Fibroblast of skin of right quadriceps (primary cell): ENCODE data around the gene STRAP.
"Not testable (repeated sequence)": the region's sequence is repeated elsewhere in the genome, so short reads cannot be mapped to it uniquely, and the experiment has no call there.

Source experiments
- DNase-seq: peaks from one replicate; pipeline ENCODE4 v3.0.0-alpha.2; 2013

STRAP gene

DNA sequence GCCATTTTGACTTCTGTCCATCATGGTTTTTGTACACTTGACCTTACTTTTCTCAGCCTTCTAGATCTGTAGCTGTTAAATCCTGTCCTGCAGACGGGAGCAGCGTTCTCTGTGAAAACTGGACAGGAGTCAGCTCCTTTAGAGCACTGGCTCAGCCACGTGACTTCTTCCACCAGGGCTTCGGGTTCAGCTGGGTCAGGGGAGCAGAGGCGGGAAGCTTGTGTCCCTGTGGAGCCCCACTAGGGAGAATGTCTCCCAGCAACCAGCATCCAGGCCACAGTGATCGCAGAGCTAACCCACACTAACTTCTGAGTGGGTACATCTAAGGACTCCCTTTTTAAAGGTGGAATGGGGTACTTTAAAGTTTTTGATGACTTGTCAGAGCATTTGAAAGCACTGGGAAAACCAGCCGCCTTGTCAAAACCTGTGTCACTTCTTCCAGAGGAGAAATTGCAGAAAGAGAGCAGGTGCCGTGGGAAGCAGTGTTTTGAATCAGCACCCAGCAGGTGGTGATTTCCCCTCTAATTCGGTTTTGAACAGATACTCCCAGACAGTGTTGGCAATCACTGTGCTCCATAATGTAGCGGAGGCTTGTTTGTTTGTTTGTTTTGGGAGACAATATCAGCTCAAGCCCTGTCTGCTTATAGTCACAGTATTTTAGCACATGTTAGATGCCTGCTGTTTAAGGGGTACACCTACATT, 46.8 kb downstream of the STRAP start:
- DNase-seq, result no peak

DNA sequence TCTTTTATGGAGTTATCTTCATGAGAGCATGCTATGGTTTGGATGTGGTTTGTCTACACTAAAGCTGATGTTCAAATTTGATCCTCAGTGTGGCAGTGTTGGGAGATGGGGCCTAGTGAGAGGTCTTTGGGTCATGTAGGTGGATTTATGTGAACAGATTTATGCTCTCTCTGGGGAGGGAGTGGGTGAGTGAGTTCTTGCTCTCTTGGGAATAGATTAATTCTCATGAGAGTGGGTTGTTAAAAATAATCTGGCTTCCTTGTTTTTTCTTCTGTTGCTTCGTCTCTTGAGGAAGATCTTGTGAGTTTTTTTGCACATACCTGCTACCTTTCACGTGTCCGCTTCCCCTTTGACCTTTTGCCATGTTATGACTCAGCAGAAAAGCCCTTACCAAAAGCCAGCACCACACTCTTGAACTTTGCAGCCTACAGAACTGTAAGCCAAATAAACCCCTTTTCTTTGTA, 49.4 kb downstream of the STRAP start:
- DNase-seq, result peak; percentile 22

DNA sequence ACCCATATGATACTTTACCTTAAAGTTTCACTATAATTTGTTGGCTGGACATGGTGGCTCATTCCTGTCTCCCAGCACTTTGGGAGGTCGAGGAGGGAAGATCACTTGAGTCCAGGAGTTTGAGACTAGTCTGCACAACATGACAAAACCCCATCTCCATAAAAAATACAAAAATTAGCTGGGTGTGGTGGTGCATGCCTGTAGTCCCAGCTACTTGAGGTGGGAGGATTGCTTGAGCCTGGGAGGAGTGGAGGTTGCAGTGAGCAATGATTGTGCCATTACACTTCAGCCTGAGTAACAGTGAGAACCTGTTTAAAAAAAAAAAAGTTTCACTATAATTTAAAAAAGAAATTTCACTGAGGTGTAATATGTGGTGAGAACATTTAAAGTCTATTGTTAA, 50.1 kb downstream of the STRAP start:
- DNase-seq, result no peak

DNA sequence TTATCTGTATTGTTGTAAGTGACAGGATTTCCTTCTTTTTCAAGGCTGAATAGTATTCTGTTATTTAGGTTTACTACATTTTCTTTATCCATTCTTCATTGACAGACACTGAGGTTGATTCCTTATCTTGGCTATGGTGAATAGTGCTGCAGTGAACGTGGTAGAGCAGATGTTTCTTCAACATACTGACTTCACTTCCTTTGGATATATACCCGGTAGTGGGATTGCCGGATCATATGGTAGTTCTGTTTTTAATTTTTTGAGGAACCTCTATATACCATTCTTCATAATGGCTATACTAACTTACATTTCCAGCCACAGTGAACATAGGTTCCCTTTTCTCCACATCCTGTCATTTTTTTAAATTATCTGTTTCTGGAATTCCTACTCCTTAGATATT, 50.8 kb downstream of the STRAP start:
- no peak for DNase-seq

DNA sequence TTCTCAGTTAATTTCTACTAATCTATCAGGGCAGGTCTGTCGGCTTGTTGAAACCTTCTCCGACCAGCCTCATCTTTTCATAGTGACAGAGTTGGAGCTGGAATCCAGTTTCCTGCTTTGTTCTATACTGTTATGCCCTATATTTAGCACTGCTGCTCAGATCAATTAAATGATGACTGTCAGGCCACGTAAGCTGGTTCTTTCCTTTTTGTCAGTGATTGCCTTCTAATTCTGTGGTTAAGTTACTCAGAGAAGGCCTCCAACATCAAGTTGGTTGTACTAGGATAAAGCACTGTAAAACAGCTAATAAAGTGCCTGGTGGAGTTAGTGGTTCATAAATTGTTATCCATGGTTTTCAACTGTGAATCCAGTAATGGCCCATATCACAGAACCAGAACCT, 51.6 kb downstream of the STRAP start:
- peak; percentile 56 for DNase-seq

DNA sequence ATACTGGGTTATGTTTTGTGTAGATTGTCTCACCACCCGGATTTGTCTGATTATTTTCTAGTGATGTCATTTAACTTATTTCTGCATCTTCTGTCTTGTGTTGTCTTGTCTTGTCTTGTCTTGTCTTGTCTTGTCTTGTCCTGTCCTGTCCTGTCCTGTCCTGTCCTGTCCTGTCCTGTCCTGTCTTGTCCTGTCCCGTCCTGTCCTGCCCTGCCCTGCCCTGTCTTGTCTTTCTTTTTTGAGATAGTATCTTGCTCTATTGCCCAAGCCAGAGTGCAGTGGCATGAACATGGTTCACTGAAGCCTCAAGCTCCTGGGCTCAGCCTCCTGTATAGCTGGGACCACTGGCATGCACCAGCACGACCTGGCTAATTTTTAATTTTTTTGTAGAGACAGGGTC, 54.6 kb downstream of the STRAP start:
- no peak for DNase-seq

DNA sequence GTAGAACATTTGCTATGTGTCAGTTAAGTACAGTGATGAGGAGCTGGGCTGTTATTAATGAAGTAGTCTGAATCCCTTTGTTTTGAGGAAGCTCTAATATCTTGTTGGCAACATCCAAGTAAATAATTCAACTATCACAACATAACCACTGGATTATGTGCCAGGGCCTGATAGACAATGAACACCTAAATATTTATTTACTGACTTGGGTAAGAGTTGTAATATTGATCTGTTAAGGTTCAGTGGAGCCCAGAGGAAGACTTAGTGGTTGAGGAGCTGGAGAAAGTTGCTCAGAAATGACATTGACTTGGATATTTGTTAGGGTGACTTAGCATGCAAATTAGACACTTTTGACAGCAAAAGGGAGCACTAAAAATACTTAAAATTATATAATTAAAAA, 55.7 kb downstream of the STRAP start:
- DNase-seq, result no peak

DNA sequence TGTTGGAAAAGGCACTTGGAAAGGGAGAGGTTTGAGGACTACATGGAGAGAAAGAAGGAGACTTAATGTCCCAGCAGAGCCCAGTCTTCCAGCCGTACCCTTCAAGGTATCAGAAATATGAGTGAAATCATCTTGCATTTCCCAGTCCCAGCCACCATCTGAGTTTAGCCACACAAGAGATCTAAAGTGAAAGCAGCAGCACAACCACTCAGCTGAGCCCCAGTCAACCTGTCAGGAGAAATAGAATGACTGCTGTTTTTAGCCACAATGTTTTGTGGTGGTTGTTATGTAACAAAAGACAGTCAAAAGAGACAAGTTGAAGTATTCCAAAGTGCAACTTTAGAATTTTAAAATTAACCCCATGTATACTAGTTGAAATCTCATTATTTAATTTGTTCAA, 56.9 kb downstream of the STRAP start:
- DNase-seq, result no peak

DNA sequence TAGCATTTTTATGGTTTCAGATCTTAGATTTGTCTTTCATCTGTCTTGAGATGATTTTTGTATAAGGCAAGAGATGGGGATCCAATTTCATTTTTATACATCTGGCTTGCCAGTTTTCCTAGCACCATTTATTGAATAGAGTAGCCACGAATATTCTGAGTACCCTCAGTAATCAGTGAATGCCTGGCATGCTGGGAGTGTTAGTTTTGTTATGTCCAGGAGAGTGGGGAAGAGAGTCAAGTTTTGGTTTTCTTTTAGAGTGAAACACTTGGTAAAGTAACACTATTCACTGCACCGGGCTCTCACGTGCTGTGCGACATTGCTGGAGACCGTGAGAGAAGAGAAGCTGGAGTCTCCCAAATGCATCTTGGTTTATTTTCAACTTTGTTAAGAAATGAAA, 60.3 kb downstream of the STRAP start:
- DNase-seq, result no peak

DNA sequence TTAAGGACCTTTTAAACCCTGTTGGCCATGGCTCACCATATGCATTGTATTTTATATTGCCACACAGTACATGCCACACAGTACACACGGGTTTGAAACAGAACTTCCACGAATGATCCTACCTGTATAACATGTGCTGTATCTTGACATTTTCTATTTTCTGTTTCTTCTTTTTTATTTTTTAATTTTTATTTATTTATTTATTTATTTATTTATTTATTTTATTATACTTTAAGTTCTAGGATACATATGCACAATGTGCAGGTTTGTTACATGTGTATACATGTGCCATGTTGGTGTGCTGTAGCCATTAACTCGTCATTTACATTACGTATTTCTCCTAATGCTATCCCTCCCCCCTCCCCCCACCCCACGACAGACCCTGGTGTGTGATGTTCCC, 61.3 kb downstream of the STRAP start:
- not testable (repeated sequence) for DNase-seq

DNA sequence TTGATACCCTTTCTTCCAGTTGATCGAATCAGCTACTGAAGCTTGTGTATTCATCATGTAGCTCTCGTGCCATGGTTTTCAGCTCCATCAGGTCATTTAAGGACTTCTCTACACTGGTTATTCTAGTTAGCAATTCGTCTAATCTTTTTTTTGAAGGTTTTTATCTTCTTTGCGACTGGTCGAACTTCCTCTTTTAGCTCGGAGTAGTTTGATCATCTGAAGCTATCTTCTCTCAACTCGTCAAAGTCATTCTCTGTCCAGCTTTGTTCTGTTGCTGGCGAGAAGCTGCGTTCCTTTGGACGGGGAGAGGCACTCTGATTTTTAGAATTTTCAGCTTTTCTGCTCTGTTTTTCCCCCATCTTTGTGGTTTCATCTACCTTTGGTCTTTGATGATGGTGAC, 66.3 kb downstream of the STRAP start:
- DNase-seq, result not testable (repeated sequence)
